Fibroblast of mammary gland (primary cell): ENCODE data around the gene CISH.

Experiments used
- DNase-seq: peaks from one replicate; pipeline ENCODE4 v3.0.0-alpha.2; 2010; ENCODE audit warnings: low read depth
- H3K4me3 ChIP-seq: 2 replicates; pipeline ENCODE4 v1.5.1; 2011; ENCODE audit warnings: low read depth, mild to moderate bottlenecking, low read length, moderate library complexity; ENCODE audit not compliant: control insufficient read depth
- TF ChIP-seq, protein P1 (sequence below): conservative IDR thresholded peaks from 2 replicates; pipeline ENCODE4 v1.5.1; 2011; ENCODE audit warnings: low read depth, low read length, inconsistent platforms; ENCODE audit not compliant: control insufficient read depth, insufficient read depth

Gene CISH

DNA sequence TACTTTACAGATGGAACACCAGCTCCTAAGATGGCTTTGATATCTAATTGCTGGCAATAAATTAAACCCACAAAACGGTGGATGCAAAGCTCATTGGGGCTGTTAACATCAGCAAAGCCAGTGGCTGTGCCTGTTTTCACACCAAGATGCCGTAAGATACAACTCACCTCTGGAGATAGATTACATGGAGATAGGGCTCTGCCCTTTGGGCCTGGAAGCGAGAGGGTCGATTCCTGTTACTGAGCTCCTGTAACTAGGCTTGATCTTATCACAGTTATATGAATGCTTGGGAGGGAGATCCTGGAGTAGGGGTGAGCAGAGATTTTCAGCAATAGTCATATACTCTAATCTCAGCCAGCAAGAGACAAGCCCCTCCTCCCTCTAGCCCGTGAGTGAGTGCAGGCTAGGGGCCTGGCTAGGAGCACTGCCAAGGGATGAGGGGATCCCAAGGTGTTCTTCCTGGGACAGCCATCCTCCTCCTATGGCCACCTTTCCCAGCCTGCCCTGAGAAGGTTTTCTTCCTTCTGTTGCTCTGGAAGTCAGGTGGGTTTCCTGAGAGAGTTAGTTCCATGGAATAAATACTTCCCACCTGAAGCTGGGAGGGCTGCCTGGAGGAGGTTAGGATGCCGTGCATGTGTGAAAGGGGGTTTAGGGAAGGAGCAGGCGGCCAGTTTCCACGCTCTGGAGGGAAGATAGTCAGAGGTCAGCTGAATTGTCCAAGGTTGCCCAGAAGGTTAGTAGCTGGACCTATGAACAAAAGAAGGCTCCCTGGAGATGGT is 45.0 kb upstream of the CISH start:
- TF ChIP-seq, protein P1, sequence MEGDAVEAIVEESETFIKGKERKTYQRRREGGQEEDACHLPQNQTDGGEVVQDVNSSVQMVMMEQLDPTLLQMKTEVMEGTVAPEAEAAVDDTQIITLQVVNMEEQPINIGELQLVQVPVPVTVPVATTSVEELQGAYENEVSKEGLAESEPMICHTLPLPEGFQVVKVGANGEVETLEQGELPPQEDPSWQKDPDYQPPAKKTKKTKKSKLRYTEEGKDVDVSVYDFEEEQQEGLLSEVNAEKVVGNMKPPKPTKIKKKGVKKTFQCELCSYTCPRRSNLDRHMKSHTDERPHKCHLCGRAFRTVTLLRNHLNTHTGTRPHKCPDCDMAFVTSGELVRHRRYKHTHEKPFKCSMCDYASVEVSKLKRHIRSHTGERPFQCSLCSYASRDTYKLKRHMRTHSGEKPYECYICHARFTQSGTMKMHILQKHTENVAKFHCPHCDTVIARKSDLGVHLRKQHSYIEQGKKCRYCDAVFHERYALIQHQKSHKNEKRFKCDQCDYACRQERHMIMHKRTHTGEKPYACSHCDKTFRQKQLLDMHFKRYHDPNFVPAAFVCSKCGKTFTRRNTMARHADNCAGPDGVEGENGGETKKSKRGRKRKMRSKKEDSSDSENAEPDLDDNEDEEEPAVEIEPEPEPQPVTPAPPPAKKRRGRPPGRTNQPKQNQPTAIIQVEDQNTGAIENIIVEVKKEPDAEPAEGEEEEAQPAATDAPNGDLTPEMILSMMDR, result no peak
- no peak for DNase-seq
- no peak overlapping the region for H3K4me3 ChIP-seq

DNA sequence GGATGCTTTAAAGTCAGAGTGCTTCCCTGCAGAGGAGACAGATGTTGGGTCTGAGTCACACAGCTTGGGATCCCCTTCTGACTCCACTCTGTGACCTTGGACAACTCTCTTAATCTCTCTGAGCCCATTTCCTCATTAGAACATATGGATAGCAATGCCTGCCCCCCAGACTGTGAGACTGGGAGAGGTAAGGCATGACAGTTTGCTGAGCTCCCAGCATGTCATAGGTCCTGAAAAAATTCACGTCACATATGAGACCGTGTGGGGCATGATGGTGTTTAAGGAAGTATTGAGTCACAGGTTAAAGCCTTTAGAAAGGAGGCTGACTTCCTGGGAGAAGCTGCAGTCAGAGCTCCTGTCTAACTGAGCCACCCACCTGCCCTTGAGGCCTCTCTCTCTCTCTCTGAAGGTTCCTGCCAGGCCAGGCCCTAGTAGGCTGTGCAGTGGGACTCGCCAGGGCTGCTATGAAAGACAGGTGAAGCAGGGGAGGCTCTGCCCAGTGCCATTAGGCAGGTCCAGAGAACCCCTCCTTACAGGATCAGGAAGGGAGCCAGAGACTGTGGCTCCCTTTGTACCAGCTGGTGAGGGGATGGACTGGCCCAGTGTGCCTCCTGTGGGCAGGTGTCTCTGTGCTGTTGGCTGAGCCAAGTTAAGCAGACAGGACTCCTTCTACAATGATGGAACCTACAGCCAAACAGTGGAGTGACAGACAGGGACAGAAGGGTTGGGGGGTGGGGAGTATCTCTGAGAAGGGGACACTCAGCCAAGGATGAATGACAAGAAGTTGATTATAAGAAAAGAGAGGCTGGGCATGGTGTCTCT is 43.6 kb upstream of the CISH start:
- TF ChIP-seq, protein P1, result no peak
- no peak overlapping the region for H3K4me3 ChIP-seq
- DNase-seq, result peak; percentile 30

DNA sequence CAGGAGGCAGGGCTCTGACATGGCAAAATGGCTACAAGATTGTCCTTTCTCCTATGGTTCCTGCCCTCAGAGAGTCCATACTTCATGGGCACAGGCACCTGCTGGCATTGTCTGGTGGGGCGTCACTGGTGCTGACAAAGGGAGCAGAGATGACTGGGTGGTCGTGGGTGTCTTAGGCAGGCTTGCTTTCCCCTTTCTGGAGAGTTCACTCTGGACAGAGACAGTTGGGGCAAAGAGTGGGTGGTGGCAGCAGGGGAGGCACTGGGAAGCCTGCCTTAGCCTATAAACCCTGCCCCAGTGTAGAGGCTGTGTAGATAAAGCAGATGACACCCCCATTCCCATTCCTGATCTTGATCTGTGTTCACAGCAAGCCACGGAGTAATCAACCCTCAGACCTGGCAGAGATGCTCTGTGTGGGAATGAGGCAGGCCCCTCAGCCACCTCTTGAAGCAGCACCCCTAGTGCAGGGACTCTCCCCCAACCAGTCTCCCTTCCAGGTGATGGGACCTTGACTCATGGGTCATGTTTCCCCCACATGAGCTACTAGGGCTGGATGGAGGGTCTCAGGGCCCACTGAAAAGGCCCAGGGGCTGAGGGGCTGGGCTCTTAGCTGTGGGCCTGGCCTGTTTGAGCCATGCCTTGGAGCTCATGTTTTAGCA is 42.5 kb upstream of the CISH start:
- no peak overlapping the region for H3K4me3 ChIP-seq
- no peak for DNase-seq
- TF ChIP-seq, protein P1, result no peak

DNA sequence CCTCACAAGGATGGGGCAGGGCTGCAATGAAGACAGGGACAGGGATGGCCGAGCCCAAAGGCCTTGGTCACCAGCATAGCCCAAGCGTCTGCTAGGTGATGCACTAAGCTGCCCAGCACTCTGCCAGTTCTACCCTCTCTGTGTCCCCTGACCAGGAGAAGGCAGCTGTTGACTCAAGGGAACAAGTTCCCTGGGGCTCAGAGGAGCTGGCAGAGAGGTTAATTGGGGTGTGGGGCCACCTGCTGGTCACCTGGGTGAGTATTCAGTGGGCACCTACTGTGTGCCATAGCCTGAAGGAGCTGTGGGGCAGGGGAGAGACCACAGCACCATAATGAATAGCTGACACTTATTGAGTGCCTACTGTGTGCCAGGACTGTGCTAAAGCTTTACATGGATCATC is 41.1 kb upstream of the CISH start:
- peak; percentile 19 for DNase-seq
- H3K4me3 ChIP-seq, result no peak overlapping the region
- TF ChIP-seq, protein P1, result peak; percentile 39

DNA sequence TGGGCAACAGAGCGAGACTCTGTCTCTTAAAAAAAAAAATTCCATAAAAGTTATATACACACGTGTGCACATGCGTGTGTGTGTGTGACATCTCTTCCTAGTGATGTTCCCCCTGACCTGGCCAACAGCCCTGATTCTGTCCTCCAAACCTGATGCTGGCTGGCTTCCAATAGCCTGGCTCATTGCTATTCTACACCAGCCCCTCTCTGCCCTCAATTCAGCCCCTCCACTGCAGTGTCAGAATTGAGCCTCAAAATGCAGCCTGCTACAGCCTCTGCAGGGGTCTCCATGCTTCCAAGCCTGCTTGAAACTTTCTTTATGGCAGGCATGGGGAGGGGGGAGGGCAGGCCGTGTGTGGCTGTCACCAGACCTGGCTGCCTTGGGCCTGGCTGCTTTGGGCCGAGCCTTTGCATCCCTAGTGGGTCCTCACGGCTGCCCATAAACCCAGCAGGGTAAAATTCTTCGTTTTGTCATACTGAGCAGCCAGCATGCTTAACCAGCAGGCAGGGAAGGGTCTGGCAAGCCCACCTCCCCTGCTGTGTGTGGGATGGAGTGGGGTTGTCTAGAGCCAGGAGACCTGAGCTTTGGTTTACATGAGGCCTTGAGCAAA is 40.5 kb upstream of the CISH start:
- no peak overlapping the region for H3K4me3 ChIP-seq
- TF ChIP-seq, protein P1, result no peak
- DNase-seq, result no peak

DNA sequence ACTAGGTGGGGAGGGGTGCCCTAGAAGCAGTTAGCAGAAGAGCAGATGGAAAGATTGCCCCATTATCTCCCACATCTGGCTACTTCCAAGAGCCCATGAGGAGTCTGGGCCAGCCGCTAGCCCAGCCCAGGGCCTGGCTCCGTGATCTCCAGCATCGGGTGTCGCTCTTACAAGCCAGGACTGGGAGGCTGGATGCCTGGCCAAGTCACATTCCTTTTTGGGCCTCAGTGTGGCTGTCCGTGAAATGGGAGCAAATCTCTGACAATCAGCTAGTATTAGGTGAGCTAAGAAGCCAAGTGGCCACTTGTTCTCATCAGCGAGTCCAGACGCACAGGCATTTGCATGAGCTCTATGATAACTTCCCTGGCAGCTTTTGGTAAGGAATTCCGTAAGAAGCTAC is 39.9 kb upstream of the CISH start:
- H3K4me3 ChIP-seq, result no peak overlapping the region
- TF ChIP-seq, protein P1, result no peak
- no peak for DNase-seq
